ENCODE data around the gene GPC2. TPM values are rescaled to one million over a fixed set of nuclear protein-coding genes. Genes with fewer than 3 reads are reported as not detected.
A peak's percentile ranks its signal among the peaks of the same experiment; 100 is the strongest.
"Not testable (repeated sequence)": the region's sequence is repeated elsewhere in the genome, so short reads cannot be mapped to it uniquely, and the experiment has no call there.

The GPC2 gene, protein sequence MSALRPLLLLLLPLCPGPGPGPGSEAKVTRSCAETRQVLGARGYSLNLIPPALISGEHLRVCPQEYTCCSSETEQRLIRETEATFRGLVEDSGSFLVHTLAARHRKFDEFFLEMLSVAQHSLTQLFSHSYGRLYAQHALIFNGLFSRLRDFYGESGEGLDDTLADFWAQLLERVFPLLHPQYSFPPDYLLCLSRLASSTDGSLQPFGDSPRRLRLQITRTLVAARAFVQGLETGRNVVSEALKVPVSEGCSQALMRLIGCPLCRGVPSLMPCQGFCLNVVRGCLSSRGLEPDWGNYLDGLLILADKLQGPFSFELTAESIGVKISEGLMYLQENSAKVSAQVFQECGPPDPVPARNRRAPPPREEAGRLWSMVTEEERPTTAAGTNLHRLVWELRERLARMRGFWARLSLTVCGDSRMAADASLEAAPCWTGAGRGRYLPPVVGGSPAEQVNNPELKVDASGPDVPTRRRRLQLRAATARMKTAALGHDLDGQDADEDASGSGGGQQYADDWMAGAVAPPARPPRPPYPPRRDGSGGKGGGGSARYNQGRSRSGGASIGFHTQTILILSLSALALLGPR
- 13.6 and 14.7 TPM in 2 replicates for total RNA-seq

DNA sequence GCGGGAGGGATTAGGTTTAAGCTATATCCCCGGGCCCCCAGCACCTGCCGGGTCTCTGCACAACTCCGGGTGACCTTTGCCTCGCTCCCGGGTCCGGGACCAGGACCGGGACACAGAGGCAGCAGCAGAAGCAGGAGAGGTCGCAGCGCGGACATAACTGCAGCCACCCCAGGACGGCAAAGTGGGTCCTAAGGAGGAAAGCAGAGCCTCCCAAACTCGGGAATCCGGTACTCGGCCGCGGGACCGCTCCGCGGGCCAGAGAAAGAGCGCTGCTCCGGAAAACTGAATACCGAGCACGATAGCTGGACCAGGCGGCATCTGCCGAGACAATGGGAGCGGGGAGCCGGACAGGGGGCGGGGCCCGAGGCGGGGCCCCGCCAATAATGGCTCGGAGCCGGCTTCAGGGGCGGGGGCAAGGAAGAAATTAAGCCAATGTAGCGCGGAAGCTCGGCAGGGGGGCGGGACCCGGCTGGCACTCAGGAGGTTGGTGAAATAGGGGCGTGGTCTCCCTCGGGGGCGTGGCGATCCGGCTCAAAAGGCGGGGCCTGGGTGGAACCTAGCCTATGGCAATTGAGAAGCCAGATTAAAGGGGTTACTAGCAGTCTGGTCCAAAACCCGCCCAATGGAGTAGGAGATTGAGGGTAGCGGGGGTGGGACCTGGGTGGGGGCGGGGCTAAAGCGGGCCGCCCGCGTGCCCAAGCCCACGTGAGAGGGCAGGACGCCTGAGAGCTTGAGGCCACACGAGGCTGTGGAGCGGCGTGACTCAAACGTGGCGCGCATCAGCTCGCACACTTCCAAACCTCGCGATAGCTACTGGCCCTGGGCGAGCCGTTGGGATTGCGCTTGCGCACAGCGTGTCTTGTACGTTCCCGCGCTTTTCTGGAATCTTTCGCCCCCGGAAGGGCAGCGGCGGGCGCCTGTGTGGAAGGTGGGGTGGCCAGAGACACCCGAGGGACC lies at the start of gene GPC2, which contains the start of gene STAG3:
Gene GPC2 (minus strand): TSS at position 337 of the 957 bp plus-strand sequence. CDS start 182 bp downstream, at position 155.
Gene STAG3 (plus strand): TSS at position 874 of the 957 bp plus-strand sequence. CDS start 2,639 bp downstream, outside the sequence.
- TF ChIP-seq, protein P1, sequence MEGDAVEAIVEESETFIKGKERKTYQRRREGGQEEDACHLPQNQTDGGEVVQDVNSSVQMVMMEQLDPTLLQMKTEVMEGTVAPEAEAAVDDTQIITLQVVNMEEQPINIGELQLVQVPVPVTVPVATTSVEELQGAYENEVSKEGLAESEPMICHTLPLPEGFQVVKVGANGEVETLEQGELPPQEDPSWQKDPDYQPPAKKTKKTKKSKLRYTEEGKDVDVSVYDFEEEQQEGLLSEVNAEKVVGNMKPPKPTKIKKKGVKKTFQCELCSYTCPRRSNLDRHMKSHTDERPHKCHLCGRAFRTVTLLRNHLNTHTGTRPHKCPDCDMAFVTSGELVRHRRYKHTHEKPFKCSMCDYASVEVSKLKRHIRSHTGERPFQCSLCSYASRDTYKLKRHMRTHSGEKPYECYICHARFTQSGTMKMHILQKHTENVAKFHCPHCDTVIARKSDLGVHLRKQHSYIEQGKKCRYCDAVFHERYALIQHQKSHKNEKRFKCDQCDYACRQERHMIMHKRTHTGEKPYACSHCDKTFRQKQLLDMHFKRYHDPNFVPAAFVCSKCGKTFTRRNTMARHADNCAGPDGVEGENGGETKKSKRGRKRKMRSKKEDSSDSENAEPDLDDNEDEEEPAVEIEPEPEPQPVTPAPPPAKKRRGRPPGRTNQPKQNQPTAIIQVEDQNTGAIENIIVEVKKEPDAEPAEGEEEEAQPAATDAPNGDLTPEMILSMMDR (IDR thresholded peaks at IDR 0.05; ENCODE audit: insufficient read depth, low read length, poor library complexity, severe bottlenecking), result no peak
- no peaks in the 10 kb centered on the region for H3K27me3 ChIP-seq (ENCODE audit: control insufficient read depth, insufficient read depth, low read length)
- no peaks in the 10 kb centered on the region for H3K36me3 ChIP-seq (ENCODE audit: control insufficient read depth, insufficient read depth, low read length)
- DNase-seq (ENCODE audit: low read depth), result peak; percentile 78
- peak within 1 kb of the TSS; percentile 80 for H3K4me3 ChIP-seq (ENCODE audit: low read depth, low read length)

DNA sequence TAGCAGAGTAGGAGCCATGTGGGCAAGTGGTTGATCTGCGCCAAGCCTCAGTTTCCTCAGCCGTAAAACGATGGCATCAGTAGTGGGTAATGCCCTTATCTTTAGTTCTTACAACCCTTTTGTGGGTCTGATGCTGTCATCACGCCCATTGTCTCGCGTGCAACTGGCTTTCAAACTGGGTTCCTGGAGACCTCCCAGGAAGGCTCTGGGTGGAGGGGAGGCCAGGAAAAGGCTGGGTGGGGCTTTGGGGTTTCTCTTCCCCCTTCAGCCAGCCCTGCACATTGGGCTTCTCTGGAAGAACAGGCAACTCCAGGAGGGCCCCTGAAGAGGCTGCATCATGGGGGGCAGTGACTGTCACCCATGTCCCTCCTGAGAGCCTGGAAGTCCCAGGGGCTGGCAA lies 47.7 kb upstream of the GPC2 start:
- H3K36me3 ChIP-seq (ENCODE audit: control insufficient read depth, insufficient read depth, low read length); H3K4me3 ChIP-seq (ENCODE audit: low read depth, low read length); DNase-seq (ENCODE audit: low read depth); H3K27me3 ChIP-seq (ENCODE audit: control insufficient read depth, insufficient read depth, low read length): not testable (repeated sequence)

DNA sequence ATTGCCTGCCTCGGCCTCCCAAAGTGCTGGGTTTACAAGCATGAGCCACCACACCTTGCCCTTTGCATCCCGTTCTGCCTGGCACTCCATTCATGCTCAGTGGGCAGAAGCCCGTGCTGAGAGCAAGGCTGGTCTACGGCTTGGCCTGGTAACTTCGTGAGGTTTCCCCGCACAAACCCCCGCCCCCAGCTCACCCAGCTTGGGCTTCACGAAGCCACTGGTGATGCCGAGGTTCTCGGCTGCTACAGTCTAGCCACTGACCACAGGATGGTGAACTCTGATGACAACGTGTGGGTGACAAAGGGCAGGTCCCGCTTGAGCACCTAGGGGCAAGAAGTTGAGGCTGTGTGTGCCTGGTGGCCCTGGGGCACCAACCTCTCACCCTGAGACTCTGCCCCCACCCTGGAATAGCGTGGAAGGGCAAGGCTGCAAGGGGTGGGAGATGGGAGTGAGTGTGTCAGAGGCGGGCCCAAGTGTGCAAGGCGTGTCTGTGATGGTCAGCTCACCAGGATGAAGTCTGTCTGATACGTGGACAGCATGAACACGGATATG lies 46.3 kb upstream of the GPC2 start:
- not testable (repeated sequence) for H3K36me3 ChIP-seq (ENCODE audit: control insufficient read depth, insufficient read depth, low read length); H3K27me3 ChIP-seq (ENCODE audit: control insufficient read depth, insufficient read depth, low read length); DNase-seq (ENCODE audit: low read depth)

DNA sequence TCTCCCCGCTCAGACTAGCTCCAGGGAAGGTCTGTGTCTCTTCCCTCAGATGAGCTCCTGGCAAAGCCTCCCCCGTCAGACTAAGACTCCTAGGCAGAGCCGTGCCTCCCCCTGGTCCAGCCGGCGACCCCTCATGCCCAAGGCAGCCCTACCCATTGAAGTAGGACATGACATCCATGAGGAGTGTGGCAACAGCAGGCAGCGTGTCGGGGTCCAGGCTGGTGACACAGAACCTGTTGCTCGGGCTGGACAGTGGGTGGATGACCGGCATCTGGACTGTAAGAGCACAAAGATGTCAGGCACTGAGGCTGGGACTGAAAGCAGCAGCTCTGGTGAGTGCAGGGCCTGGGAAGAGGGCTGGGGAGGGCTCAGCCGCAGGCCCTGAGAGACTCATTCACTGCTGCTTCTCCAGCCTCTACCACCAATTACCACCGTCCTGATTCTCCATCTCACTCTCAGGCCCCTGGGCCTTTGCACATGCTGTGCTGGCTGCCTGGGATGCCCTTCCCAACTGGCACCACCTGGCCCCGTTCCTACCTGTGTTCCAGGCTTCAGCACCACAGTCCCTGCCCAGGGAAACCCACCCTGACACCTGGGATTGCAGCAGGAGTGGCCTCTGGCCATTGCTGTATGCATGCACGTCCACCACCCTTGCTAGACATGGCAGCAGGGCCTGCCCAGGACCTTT lies 45.4 kb upstream of the GPC2 start:
- no peak overlapping the region for H3K4me3 ChIP-seq (ENCODE audit: low read depth, low read length)
- TF ChIP-seq, protein P1 (IDR thresholded peaks at IDR 0.05; ENCODE audit: insufficient read depth, low read length, poor library complexity, severe bottlenecking), result no peak
- no peak for DNase-seq (ENCODE audit: low read depth)
- no peaks in the 10 kb centered on the region for H3K36me3 ChIP-seq (ENCODE audit: control insufficient read depth, insufficient read depth, low read length)
- H3K27me3 ChIP-seq (ENCODE audit: control insufficient read depth, insufficient read depth, low read length), result no peaks in the 10 kb centered on the region

More for the DNA sequence above, 46.3 kb upstream of the GPC2 start:
- not testable (repeated sequence) for H3K4me3 ChIP-seq (ENCODE audit: low read depth, low read length)

DNA sequence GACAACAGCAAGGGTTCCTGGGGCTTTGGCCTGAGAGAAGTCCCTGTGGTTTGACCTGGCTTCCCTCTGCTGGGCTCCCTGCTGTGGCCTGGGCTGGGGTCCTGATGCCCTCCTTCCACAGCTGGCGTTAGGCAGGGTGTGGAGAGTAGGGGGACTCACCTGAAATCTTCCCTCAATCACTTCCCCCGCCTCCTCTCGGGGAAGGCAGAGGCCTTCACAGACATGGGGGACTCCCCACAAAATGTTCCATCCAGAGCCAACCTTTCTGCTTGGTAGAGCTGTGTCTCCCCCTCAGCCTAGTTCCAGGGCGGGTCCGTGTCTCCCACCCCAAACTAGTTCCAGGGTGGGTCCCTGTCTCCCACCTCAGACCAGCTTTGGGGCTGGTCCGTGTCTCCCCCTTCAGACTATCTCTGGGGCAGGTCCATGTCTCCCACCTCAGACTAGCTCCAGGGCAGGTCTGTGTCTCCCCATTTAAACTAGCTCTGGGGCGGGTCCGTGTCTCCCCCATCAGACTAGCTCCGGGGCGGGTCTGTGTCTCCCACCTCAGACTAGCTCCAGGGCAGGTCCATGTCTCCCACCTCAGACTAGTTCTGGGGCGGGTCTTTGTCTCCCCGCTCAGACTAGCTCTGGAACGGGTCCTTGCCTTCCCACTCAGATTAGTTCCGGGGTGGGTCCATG lies 44.7 kb upstream of the GPC2 start:
- Histone ChIP-seq H3K36me3 (ENCODE audit: control insufficient read depth, insufficient read depth, low read length) (no peaks in the 10 kb centered on the region), H3K4me3 (ENCODE audit: low read depth, low read length) (no peak overlapping the region), H3K27me3 (ENCODE audit: control insufficient read depth, insufficient read depth, low read length) (no peaks in the 10 kb centered on the region)
- DNase-seq (ENCODE audit: low read depth), result no peak
- TF ChIP-seq, protein P1 (IDR thresholded peaks at IDR 0.05; ENCODE audit: insufficient read depth, low read length, poor library complexity, severe bottlenecking), result no peak

DNA sequence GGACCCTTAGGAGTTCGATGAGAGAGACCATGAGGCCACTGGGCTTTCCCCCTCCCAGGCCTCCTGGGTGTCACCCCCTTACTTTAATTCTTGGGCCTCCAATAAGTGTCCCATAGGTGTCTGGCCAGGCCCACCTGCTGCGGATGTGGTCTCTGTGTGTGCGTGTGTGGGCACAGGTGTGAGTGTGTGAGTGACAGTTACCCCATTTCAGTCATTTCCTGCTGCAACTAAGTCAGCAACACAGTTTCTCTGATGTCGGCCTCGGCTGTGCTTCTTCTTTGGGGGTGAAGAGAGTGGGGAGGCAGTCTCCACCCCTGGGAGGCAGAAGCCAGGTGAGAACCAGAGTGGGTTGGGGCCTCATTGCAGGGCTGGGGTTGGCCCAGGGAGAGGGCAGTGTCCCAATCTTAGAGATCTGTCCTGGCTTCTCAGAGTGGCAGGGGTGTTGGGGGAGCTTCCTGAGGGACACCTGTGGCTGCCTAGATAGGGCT lies 44.1 kb upstream of the GPC2 start:
- H3K27me3 ChIP-seq (ENCODE audit: control insufficient read depth, insufficient read depth, low read length), result no peaks in the 10 kb centered on the region
- no peaks in the 10 kb centered on the region for H3K36me3 ChIP-seq (ENCODE audit: control insufficient read depth, insufficient read depth, low read length)
- DNase-seq (ENCODE audit: low read depth), result no peak
- TF ChIP-seq, protein P1 (IDR thresholded peaks at IDR 0.05; ENCODE audit: insufficient read depth, low read length, poor library complexity, severe bottlenecking), result no peak
- no peak overlapping the region for H3K4me3 ChIP-seq (ENCODE audit: low read depth, low read length)
